DMS79 (cell line): ENCODE measurements around the gene TIMP2.
"Not testable (repeated sequence)": the region's sequence is repeated elsewhere in the genome, so short reads cannot be mapped to it uniquely, and the experiment has no call there.

Experiments
- DNase-seq: peaks from one replicate; lab custom pipeline; 2025; lab: John Stamatoyannopoulos, UW

The TIMP2 gene

DNA sequence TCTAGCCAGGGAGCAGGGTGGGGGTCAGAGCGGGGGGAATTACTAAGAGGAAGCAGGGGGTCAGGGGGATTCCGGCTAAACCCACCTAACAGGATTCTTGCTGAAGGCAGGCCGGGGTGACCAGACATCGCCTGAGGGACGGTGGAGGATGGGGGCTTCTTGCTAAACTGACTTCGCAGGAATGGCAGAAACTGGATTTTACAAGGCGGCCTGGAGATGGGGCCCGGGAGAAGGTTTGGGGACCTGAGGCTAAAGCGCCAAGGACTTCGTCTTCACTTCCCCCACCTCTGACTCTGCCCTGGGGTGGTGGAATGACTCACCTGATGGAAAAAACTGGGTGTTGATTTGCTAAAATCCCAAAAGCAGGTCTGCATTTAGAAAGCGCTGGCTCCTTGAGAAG, 31.1 kb upstream of the TIMP2 start:
- DNase-seq = no peak

DNA sequence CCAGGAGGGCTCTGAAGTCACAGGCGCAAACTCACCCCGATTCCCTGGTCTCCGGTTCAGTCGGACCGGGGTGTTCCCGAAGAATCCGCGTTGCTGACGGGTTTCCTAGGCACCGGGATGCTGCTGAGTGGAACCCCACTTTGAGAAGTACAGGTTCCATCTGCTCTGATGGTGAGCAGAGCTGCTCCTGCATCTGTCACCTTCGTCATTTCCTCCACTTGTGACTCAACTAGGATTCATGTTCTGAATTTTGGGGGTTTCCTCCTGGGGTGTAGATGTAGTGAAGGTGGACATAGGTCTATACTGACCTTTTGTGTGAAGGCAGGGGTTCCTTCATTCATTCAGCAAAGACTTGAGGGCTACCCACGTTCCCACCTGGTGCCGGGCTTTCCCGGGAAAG, 29.5 kb upstream of the TIMP2 start:
- no peak for DNase-seq

- no peak for DNase-seq
These were observed 28.5 kb upstream of the TIMP2 start for GRCh38 chr17:78953356-78954350.

DNA sequence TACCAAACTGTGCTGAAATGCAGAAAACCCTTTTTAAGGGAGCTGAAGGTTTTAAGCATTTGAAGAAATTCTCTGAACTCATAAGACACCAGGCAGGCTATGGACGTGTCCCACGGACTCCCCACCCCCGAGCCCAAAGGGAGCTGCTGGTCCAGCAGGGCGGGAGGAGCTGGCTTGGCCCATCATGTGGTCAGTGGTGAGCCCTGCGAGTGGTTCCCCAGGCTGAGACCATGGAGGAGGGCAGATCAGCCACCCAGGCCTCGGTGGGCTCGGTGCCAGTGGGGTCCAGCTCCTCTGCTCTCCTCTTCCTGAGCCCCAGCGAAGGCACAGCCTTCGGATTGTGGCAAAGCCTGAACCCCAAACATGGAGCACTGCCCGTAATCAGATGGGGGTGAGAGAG, 27.5 kb upstream of the TIMP2 start:
- DNase-seq = no peak

DNA sequence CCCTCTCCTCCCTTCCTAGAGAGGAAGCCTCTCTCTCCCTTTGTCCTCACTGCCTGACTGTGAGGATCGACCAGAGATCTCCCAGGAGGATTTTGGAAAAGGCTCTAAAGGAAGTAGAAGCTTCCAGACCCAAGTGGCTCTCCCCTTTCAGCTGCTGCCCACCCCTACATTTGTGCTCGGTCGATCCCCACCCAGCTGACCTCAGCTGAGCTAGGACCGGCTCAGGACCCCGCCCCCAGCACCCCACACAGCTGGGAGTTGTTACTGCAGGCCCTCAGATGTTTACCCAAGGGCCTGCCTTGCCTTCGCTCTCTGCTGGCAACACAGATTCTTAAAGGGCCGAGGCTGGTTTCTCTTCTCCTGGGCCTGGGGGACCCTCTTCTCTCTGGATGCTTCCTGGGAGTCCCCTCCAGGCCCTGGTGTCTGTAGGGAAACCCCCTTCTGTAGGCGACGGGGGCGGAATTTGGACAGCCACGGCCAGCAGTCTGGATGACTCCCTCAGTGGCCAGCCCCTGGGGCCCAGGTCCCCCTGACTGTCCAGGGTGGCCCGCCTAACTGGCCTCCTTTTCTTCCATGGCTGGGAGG, 26.9 kb upstream of the TIMP2 start:
- no peak for DNase-seq

DNA sequence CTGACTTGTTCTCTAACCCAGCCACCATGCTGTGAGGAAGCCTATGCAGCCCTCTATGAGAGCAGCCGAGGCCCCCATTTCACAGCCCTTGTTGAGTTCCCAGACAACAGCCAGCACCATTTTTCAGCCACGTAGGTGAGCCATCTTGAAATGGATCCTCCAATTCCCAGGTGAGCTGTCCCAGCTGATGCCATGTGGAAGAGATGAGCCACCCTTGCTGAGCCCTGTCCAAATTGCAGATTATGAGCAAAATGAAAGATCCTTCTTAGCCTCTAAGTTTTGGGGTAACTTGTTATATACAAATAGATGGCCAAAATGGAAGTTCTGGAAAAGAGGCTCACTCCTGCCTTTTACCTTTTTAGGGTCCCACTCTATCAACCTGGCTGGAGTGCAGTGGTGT, 25.7 kb upstream of the TIMP2 start:
- no peak for DNase-seq

GRCh38 chr17:78947235-78948149, 22.3 kb upstream of the TIMP2 start:
- DNase-seq = no peak

DNA sequence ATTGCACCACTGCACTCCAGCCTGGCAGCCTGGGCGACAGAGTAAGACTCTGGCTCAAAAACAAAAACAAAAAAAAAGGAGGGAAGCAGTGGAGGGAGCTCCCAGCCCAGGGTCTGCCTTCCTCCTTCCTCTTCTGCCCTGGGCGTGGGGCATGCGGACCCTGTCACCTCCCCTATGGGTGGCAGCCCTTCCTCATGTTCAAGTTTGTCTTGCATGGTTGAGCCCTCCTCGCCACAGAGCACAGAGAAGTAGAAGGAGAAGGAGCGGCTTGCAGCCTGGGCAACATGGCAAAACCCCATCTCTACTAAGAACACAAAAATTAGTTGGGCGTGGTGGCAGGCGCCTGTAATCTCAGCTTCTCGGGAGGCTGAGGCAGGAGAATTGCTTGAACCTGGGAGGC, 21.4 kb upstream of the TIMP2 start:
- no peak for DNase-seq

GRCh38 chr17:78946131-78946530, 20.9 kb upstream of the TIMP2 start:
- DNase-seq = no peak

GRCh38 chr17:78945455-78945854, 20.3 kb upstream of the TIMP2 start:
- DNase-seq = not testable (repeated sequence)

DNA sequence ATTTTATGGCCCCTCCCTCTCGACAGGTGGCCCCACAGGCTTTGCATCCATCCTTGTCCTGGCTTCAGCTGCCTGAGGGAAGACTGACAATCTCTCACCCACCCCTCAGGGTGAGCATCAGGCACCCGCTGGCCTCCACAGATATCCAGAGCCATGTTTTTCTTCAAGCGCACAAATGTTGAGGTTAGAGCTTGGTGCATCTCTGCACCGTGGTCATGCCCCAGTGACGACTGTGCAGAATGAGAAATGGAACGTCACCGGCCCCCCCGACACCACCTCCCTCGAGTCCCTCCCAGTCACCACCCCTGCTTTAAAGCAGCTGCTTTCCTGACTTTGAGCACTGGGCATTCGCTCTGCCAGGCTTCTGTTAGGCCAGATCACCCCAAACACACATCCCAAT, 19.8 kb upstream of the TIMP2 start:
- no peak for DNase-seq

GRCh38 chr17:78944026-78944425, 18.8 kb upstream of the TIMP2 start:
- DNase-seq = no peak

DNA sequence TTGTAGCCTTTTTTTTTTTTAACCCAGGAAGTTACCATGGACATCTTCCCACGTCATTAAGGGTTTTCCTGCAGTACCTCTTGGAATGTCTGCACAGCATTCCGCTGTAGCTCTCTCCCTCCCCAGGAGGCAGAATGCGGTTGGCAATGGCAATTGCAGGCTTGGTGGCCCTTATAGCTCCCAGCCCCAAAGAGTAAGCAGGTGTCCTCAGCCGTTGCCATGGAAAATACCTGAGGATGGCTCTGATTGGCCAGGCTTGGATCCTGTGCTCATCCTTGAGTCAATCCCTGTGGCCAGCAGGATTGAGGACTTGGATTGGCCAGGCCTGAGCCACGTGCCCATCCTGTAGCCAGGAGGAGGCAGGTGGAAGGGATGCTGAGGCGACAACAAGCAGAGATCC, 15.5 kb upstream of the TIMP2 start:
- DNase-seq = no peak

DNA sequence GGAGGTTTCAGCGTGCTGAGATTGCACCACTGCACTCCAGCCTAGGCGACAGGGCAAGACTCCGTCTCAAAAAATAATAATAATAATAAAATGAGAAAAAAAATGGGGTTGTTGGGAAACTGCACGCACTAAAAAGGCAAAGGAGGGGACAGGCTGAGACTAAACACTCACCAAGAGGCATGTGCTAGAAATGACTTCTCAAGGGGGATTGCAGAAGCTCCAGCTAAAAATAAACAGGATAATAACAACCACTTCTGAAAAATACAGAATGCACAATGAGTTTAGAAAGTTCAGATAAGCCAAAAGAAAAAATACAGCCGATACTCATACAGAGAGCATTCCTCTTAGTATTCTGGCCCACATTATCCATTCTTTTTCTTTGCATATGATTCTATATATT, 15.1 kb upstream of the TIMP2 start:
- DNase-seq = no peak

GRCh38 chr17:78939615-78940014, 14.4 kb upstream of the TIMP2 start:
- DNase-seq = no peak

- no peak for DNase-seq
These were observed 12.4 kb upstream of the TIMP2 start for GRCh38 chr17:78937561-78937960.

DNA sequence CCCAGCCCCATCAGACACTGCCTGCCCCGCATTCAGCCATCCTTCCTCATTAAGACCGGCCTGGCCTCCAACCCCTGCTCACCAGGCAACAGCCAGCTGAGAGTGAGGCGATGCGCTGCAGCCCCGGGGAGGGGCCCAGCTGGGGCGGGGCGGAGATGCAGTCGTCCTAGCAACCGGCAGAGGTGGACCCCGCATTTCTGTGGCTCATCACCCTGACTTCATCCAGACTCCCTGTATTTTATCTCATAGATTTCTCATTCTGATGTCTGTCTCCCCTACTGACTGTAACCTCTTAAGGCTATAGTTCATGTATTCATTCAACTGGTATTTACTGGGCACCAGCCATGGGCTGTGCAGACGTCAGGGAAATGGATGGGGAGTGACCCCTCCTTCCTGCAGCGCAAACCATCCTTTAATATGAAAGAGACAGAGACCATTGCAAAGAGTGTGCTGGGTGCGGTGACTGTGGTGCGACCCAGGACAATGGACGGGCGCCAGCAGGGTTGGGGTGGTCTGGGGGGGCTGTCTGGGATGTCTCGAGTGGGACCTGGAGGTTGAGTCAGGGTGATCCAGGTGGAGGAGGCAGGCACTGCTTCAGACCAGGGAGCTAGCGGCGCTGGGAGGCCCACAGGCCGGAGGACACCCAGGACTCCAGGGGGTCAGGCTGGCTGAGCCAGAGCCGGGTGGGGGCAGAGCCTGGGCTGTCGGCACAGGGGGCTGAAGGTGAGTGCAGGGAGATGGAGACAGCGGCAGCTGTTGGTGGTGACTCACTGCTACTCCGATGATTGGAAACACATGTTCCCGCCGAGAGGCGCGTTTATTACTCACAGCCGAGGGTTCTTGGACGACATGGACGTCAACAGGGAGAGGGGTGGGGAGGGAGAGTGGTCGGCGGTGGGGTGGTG, 10.5 kb upstream of the TIMP2 start:
- DNase-seq = no peak

DNA sequence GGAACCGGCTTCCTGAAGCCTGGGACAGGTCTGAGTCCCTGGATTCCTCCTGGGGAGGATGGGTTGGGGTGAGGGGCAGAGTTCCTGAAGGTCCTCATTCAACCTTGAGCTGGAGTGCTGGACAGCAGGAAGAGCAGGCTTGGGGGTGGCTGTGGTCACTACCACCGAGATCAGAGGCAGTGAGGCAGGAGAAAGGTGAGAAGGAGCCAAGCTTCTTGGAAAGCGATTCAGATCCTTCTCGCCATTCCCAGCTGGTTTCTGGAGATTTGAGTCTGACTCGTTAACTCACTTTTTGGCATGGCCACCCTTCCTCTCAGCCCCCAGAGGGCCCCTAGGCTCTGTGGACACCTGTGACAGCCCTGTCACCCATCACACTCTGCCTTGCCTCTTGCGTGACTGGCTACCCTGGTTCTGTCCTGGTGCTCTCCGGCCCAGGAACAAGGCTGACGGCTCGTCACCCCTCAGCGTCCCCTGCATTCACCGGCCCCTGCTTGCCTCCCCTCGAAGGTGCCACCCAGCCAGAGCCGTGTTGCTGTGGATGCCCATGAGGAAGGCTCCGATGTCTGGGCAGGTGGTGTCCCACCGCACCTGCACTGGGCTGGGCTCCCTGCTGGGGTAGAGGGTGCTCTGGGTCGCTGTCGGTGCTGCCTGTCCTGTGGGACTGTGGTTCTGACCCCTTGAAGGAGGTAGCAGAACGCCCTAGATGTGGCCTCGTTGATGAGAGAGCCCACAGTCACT, 9.7 kb upstream of the TIMP2 start:
- no peak for DNase-seq

DNA sequence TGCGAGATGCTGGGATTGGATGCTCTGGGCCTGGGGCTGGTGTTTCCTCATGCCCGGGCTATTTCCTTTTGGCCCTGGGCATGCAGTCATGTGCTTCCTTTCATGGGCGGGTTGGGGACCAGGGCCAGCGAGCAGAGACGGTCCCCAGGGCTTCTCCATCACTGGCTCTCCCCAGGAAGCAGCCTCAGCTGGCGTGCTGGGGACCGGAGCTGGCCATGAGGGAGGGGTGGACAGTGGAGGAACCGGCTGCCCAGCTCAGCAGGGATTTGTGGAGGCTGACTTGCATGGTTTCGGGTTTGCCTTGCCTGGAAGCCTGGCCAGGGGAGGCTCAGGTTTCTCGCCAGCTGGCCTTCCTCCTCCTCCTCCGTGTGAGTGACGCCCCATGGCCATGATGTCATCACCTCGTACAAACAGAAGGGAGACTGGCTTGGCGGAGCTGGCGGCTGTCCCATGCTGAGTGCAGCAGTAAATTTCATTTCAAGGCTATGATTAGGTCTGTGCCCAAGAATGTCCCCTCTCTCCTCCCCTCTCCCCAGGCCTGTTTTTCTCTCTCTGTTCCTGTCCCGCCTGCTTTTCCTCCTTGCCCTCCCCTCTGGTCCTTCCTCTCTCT, 8.9 kb upstream of the TIMP2 start:
- peak; percentile 33 for DNase-seq
